OCI-LY7 (cell line): Measurements from ENCODE around the gene FMNL2. TPM values are rescaled to one million over a fixed set of nuclear protein-coding genes. Genes with fewer than 3 reads are reported as not detected.

Source experiments
- BruUV-seq: library from RNA; stranded (reverse); fragments of 400-500 nt; replicated peaks from 2 replicates; lab custom pipeline; 2021; lab: Mats Ljungman, UMichigan
- CTCF ChIA-PET: fragments of 300-600 bp; sonication (Branson Sonifier 250); formaldehyde crosslinking; loops from one replicate; lab custom pipeline; 2022; ENCODE audit warnings: antibody characterized with exemption; ENCODE audit not compliant: unreplicated experiment; lab: Charles Lee
- POLR2A ChIA-PET: fragments of 300-600 bp; sonication (Branson Sonifier 250); formaldehyde crosslinking; loops from one replicate; lab custom pipeline; 2022; ENCODE audit warnings: antibody characterized with exemption; lab: Charles Lee
- DNase-seq: peaks from one replicate; pipeline ENCODE4 v3.0.0-alpha.2; 2015; ENCODE audit warnings: low spot score
- H2AFZ ChIP-seq: fragments of 200-600 bp; sonication (generic), shearing (Covaris generic); 2 replicates; pipeline ENCODE4 v1.6.1; 2014; ENCODE audit warnings: mild to moderate bottlenecking, antibody characterized with exemption, low read length, moderate library complexity
- H3K27ac ChIP-seq: fragments of 200-600 bp; sonication (generic); 2 replicates; pipeline ENCODE4 v1.5.1; 2014; ENCODE audit warnings: mixed run types, low read depth, mild to moderate bottlenecking, moderate library complexity, low read length, inconsistent platforms; ENCODE audit not compliant: poor library complexity, severe bottlenecking
- H3K36me3 ChIP-seq: fragments of 200-600 bp; sonication (generic); 2 replicates; pipeline ENCODE4 v1.6.1; 2014; ENCODE audit warnings: mild to moderate bottlenecking, antibody characterized with exemption, low read length, moderate library complexity, mixed read lengths; ENCODE audit not compliant: insufficient read depth
- H3K4me1 ChIP-seq: fragments of 200-600 bp; sonication (generic); 2 replicates; pipeline ENCODE4 v1.5.1; 2014; ENCODE audit warnings: mild to moderate bottlenecking, low read length; ENCODE audit not compliant: insufficient read depth, poor library complexity, severe bottlenecking
- H3K4me2 ChIP-seq: fragments of 200-600 bp; sonication (generic); 2 replicates; pipeline ENCODE4 v1.6.1; 2014; ENCODE audit warnings: mild to moderate bottlenecking, low read length
- H3K4me3 ChIP-seq: fragments of 200-600 bp; sonication (generic); 2 replicates; pipeline ENCODE4 v1.5.1; 2014; ENCODE audit warnings: mild to moderate bottlenecking, low read depth, low read length; ENCODE audit not compliant: poor library complexity, severe bottlenecking
- H3K79me2 ChIP-seq: fragments of 200-600 bp; sonication (generic); 2 replicates; pipeline ENCODE4 v1.6.1; 2016; ENCODE audit warnings: low read depth, mild to moderate bottlenecking, low read length, moderate library complexity, mixed read lengths; ENCODE audit not compliant: insufficient read depth
- H3K9me2 ChIP-seq: fragments of 200-600 bp; sonication (generic); 2 replicates; pipeline ENCODE4 v1.6.1; 2016; ENCODE audit warnings: mild to moderate bottlenecking, low read length, mixed read lengths; ENCODE audit not compliant: insufficient read depth
- H3K9me3 ChIP-seq: fragments of 200-600 bp; sonication (generic); 2 replicates; pipeline ENCODE4 v1.6.1; 2014; ENCODE audit warnings: mild to moderate bottlenecking, mixed run types, low read length, mixed read lengths
- H4K20me1 ChIP-seq: fragments of 200-600 bp; sonication (generic); 2 replicates; pipeline ENCODE4 v1.6.1; 2014; ENCODE audit warnings: mild to moderate bottlenecking, antibody characterized with exemption, low read length, moderate library complexity, mixed read lengths; ENCODE audit not compliant: insufficient read depth
- CTCF ChIP-seq: fragments of 200-600 bp; sonication (generic); conservative IDR thresholded peaks from 2 replicates; pipeline ENCODE4 v1.5.1; 2014; ENCODE audit warnings: mild to moderate bottlenecking, antibody characterized with exemption, low read length, moderate library complexity, mixed read lengths
- EZH2phosphoT487 ChIP-seq: fragments of 200-600 bp; sonication (generic); IDR thresholded peaks from 2 replicates; pipeline ENCODE4 v1.6.1; 2018; ENCODE audit warnings: low read depth, borderline replicate concordance, mild to moderate bottlenecking, mixed run types, antibody characterized with exemption, low read length, moderate library complexity, mixed read lengths
- intact Hi-C: fragments of 100-400 bp; cut with micrococcal nuclease; formaldehyde crosslinking; loops from one replicate; pipeline ENCODE4 v1.10.0; 2022; ENCODE audit not compliant: unreplicated experiment
- total RNA-seq, 2 experiments: library from RNA; depleted of rRNA in 1 of 2; stranded (reverse); fragments of >200 nt in 1 of 2; shearing (Covaris generic) in 1 of 2; gene quantifications; 2 replicates each; pipeline ENCODE4 v1.2.3, GENCODE V29; 2014 to 2022

FMNL2 gene
- total RNA-seq, 2 experiments from 2014 or later: 0.03 to 0.21 TPM

DNA sequence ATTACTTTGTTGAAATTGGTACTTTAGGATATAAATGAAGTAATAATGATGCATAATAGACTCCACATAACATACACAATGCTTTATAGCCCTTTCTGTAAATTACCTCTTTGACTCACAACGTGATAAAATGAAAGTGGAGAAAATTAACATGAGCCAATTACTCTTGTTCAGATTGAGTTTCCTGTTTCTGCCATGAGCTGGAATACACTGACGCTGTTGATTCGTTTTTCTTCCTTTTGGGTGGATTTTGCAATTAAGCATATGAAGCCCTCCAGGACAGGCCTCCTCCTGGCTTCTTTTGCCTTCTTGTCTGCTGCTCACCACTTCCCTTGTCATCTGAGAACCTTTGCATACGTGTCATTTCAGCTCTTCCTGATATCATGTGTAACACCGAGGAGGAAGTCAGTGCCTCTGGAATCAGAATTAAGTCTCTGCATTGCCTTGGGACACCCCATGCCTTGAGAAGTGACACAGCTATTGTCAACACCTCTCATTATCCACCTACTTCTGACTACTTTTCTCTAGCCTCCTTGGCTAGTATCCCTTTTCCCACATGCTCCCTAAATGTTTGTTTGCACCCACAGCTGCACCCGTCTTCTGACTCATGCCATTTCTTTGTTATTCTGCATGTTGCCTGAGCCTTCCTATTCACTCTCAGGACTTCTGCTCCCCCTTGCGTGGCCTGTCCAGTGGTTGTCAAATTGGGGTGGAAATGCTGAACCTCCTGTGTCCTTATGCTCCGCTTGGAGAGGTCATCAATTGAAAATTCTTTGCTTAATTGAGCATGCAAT lies 134.1 kb downstream of the FMNL2 start:
- no peaks in the 10 kb centered on the region for H3K4me1 ChIP-seq
- ChIA-PET POLR2A (no interaction called here), CTCF (no interaction called here)
- no peak overlapping the region for H3K27ac ChIP-seq
- no peaks in the 10 kb centered on the region for H3K36me3 ChIP-seq
- H3K9me3 ChIP-seq: no peaks in the 10 kb centered on the region
- no peaks in the 10 kb centered on the region; the same call in 1 of the 2 replicates for H4K20me1 ChIP-seq
- no TSS peak for BruUV-seq
- H3K4me2 ChIP-seq: no peak overlapping the region
- intact Hi-C loops: no loop called here
- no peak for DNase-seq
- H3K9me2 ChIP-seq: no peaks in the 10 kb centered on the region
- H3K79me2 ChIP-seq: no peaks in the 10 kb centered on the region
- H2AFZ ChIP-seq: no peak overlapping the region
- TF ChIP-seq EZH2phosphoT487: no peak
- no peak for TF ChIP-seq CTCF
- no peak overlapping the region for H3K4me3 ChIP-seq

GRCh38 chr2:152470861-152471854 lies 136.2 kb downstream of the FMNL2 start:
- no peak for DNase-seq
- POLR2A ChIA-PET: no interaction called here
- intact Hi-C loops: no loop called here

More at GRCh38 chr2:152470861-152471854, 136.2 kb downstream of the FMNL2 start:
- BruUV-seq: no TSS peak
- Histone ChIP-seq H3K4me1 (no peaks in the 10 kb centered on the region), H3K9me3 (no peaks in the 10 kb centered on the region), H3K36me3 (no peaks in the 10 kb centered on the region), H3K4me2 (no peak overlapping the region), H3K79me2 (no peaks in the 10 kb centered on the region), H3K27ac (no peak overlapping the region), H4K20me1 (no peaks in the 10 kb centered on the region; the same call in 1 of the 2 replicates), H3K9me2 (no peaks in the 10 kb centered on the region), H2AFZ (no peak overlapping the region), H3K4me3 (no peak overlapping the region)
- CTCF ChIA-PET: no interaction called here
- TF ChIP-seq EZH2phosphoT487: no peak
- no peak for TF ChIP-seq CTCF
